HL-60 (cell line): ENCODE measurements around the gene CHCHD6.

Experiments
- DNase-seq, 2 experiments: peaks; one replicate each; pipeline ENCODE4 v3.0.0-alpha.2; 2010 to 2020; ENCODE audit warnings: low read depth in 1 of 2, low spot score in 1 of 2
- H3K27ac ChIP-seq: fragments of 250-450 bp; sonication (Bioruptor Pico); replicated peaks from 2 replicates; pipeline ENCODE4 v1.5.1; 2020; ENCODE audit warnings: mild to moderate bottlenecking, moderate library complexity
- H3K27me3 ChIP-seq: fragments of 250-450 bp; sonication (Bioruptor Pico); 2 replicates; pipeline ENCODE4 v1.5.1; 2021; ENCODE audit warnings: mild to moderate bottlenecking, moderate library complexity; ENCODE audit not compliant: insufficient read depth, poor library complexity, severe bottlenecking
- H3K4me3 ChIP-seq: replicated peaks from 2 replicates; pipeline ENCODE4 v1.5.1; 2011; ENCODE audit warnings: mild to moderate bottlenecking, control low read depth, low read length; ENCODE audit not compliant: insufficient read depth
- GABPA ChIP-seq: IDR thresholded peaks from 2 replicates; pipeline ENCODE4 v1.6.1; 2012; ENCODE audit warnings: low read depth
- POLR2AphosphoS5 ChIP-seq: IDR thresholded peaks from 2 replicates; pipeline ENCODE4 v1.6.1; 2012; ENCODE audit warnings: low read depth
- SPI1 ChIP-seq: IDR thresholded peaks from 2 replicates; pipeline ENCODE4 v1.6.1; 2012; ENCODE audit warnings: low read depth, mild to moderate bottlenecking, borderline replicate concordance
- TF ChIP-seq, protein P1 (sequence below): IDR thresholded peaks from one replicate; pipeline ENCODE4 v1.5.1; 2011; ENCODE audit warnings: low read length, control low read depth, inconsistent platforms; ENCODE audit not compliant: insufficient read depth
- TF ChIP-seq, protein P2 (sequence below): IDR thresholded peaks from 2 replicates; pipeline ENCODE4 v1.6.1; 2012; ENCODE audit warnings: low read depth; ENCODE audit not compliant: insufficient replicate concordance

Gene CHCHD6

DNA sequence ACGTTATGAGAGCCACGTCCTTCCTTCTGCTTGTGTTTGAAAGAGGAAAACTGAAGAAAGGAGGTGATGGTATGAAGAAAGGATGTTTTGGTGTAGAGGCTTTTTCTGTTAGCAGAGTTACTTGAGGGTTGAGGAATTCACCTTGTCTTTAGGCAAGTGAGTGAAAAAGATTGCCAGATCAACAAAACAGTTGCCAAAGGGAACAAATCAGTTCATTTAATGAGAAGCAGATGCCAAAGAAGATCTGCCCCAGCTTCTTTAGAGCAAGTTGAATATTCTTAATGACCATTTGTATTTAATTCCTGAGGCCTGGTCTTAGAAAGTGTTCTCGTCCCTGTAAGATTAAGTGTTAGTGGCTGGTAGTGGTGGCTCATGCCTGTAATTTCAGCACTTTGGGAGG lies 2.6 kb downstream of the CHCHD6 start:
- DNase-seq = no peak
- Histone ChIP-seq H3K4me3 (no peak overlapping the region), H3K27ac (no peak overlapping the region), H3K27me3 (no peaks in the 10 kb centered on the region)
- TF ChIP-seq POLR2AphosphoS5 (no peak), SPI1 (no peak), GABPA (no peak)
- TF ChIP-seq, protein P1, sequence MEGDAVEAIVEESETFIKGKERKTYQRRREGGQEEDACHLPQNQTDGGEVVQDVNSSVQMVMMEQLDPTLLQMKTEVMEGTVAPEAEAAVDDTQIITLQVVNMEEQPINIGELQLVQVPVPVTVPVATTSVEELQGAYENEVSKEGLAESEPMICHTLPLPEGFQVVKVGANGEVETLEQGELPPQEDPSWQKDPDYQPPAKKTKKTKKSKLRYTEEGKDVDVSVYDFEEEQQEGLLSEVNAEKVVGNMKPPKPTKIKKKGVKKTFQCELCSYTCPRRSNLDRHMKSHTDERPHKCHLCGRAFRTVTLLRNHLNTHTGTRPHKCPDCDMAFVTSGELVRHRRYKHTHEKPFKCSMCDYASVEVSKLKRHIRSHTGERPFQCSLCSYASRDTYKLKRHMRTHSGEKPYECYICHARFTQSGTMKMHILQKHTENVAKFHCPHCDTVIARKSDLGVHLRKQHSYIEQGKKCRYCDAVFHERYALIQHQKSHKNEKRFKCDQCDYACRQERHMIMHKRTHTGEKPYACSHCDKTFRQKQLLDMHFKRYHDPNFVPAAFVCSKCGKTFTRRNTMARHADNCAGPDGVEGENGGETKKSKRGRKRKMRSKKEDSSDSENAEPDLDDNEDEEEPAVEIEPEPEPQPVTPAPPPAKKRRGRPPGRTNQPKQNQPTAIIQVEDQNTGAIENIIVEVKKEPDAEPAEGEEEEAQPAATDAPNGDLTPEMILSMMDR = no peak
- TF ChIP-seq, protein P2, sequence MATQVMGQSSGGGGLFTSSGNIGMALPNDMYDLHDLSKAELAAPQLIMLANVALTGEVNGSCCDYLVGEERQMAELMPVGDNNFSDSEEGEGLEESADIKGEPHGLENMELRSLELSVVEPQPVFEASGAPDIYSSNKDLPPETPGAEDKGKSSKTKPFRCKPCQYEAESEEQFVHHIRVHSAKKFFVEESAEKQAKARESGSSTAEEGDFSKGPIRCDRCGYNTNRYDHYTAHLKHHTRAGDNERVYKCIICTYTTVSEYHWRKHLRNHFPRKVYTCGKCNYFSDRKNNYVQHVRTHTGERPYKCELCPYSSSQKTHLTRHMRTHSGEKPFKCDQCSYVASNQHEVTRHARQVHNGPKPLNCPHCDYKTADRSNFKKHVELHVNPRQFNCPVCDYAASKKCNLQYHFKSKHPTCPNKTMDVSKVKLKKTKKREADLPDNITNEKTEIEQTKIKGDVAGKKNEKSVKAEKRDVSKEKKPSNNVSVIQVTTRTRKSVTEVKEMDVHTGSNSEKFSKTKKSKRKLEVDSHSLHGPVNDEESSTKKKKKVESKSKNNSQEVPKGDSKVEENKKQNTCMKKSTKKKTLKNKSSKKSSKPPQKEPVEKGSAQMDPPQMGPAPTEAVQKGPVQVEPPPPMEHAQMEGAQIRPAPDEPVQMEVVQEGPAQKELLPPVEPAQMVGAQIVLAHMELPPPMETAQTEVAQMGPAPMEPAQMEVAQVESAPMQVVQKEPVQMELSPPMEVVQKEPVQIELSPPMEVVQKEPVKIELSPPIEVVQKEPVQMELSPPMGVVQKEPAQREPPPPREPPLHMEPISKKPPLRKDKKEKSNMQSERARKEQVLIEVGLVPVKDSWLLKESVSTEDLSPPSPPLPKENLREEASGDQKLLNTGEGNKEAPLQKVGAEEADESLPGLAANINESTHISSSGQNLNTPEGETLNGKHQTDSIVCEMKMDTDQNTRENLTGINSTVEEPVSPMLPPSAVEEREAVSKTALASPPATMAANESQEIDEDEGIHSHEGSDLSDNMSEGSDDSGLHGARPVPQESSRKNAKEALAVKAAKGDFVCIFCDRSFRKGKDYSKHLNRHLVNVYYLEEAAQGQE = no peak

DNA sequence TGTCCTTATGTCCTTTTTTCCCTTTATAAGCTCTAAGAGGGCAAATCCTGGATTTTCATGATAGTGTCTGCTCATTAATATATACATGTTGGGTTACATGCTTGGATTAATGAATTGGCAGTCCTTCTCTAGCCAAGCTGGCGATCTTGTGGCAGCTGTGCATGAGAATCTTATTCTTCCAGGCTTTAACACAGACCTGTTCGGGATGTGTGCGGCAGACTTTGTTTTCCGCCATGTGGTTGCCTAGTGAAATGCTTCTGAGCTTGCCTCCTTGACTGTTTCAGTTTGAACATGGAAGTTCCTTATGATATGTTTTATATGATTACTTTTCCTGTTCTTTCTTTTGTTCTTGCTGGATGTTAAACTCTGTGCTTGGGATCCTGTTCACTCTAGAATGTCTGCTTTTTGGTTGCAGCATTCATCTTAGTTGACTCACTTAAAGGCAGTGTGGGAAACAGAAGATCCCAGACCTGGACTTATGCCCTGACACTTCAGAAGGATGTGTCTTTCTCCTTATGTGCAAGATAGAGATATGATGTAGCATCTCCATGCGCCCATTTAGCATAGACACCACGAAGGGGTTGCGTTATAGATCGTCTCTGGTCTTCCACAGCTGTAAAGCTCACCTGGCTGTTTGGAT lies 7.2 kb downstream of the CHCHD6 start:
- no peak overlapping the region for H3K27ac ChIP-seq
- TF ChIP-seq GABPA = no peak
- TF ChIP-seq, protein P2 = no peak
- TF ChIP-seq SPI1 = no peak
- TF ChIP-seq, protein P1 = no peak
- no peak for TF ChIP-seq POLR2AphosphoS5
- no peaks in the 10 kb centered on the region for H3K27me3 ChIP-seq
- no peak overlapping the region for H3K4me3 ChIP-seq
- no peak for DNase-seq

DNA sequence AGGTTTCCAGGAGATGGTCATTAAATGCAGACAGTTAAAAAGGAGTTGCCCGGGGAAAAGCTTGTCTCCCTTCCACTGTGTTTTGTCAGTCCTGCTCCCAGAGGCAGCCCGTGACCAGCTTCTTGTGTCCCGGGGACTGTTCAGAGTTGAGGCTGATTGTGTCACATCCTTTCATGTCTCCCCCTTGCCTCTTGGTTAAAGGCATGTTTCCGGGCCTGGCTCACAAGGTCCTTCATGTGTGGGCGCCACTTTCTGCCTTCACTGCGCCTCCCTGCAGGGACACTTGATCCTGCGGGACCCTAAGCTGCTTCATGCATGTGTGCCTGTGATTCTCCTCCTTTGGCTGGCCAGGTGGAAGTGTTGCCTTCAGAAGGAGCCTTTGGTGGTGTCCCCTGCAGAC lies 9.2 kb downstream of the CHCHD6 start:
- TF ChIP-seq POLR2AphosphoS5 (no peak), SPI1 (no peak), GABPA (no peak)
- TF ChIP-seq, protein P1 = no peak
- TF ChIP-seq, protein P2 = no peak
- H3K27ac ChIP-seq = no peak overlapping the region
- H3K27me3 ChIP-seq = no peaks in the 10 kb centered on the region
- DNase-seq = no peak
- H3K4me3 ChIP-seq = no peak overlapping the region
